RWPE1 (cell line): Measurements from ENCODE around the gene HSPA9.

Experiments used
- CTCF ChIA-PET: fragments of 350-600 bp; sonication (Branson Sonifier 250); formaldehyde crosslinking; extraction: SDS; loops from one replicate; lab custom pipeline; 2021; lab: Yijun Ruan, JAX
- POLR2A ChIA-PET: fragments of 400-600 bp; formaldehyde crosslinking; extraction: SDS; loops from one replicate; lab custom pipeline; 2020; ENCODE audit warnings: antibody characterized with exemption; ENCODE audit not compliant: low non-redundant PET; lab: Yijun Ruan, JAX
- DNase-seq: peaks from one replicate; pipeline ENCODE4 v3.0.0; 2012; ENCODE audit warnings: low spot score
- H3K27ac ChIP-seq: fragments of 450-650 bp; 2 replicates; pipeline ENCODE4 v1.5.1; 2017
- CTCF ChIP-seq: fragments of 450-650 bp; conservative IDR thresholded peaks from 2 replicates; pipeline ENCODE4 v1.5.1; 2017; ENCODE audit warnings: low read depth, mild to moderate bottlenecking

Gene HSPA9

DNA sequence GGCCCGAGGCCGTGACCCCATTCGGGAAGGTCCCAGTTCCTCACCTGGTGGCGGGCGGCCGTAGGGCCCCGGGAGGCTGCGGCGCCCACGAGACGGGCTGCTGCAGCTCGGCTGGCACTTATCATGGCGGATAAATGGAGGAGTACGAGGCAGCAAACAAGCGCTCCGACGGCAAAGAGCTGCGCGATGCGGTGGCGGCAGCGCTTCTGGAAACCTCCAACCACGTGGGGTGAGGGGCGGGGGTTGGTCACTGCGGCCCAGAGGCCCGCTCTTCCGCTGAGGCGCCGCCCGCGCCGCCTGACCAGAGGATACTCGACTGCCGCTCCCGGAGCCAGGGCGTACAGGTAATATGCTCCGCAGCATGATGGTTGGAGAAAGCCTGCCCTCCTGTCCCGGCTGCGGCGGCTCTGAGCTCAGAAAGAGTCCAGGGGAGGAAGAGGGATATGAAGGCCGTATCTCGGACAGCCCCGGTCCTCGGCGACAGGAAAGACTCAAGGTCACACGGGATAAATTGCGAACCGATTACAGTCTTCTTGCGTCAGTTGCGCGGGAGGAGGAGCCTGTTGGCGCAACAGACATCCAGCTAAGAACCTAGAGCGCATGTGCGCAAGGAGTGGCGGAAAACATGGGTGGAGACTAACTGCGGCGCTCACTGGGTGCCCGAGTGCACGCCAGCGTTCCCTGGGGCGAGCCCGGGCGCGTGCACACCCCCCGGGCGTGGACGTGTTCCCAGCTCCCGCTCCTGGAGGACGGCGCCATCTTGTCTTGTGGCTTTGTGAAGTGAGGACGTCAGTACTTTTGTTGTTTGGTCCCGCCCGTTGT lies at the start of gene HSPA9:
Gene HSPA9, minus strand, starts transcription at position 208 of the 822 bp plus-strand sequence. Its CDS starts 83 bp downstream, at position 125.
- ChIA-PET CTCF (interaction anchor here (0.6 to 2.0 kb wide), 4 partner anchors 111 to 687 kb away, joined by 3 to 9 read pairs (median 3); no protein-coding TSS in a partner anchor), POLR2A (interaction anchor here (0.6 to 1.2 kb wide), 5 partner anchors 20 to 110 kb away, joined by 3 to 4 read pairs (median 3); partner anchors contain the start of genes EGR1 and ETF1)
- H3K27ac ChIP-seq, result peak within 1 kb of the TSS; percentile 93
- TF ChIP-seq CTCF, result no peak
- DNase-seq, result peak; percentile 100

GRCh38 chr5:138623053-138623452 lies 47.9 kb upstream of the HSPA9 start:
- DNase-seq, result no peak
- no peak overlapping the region for H3K27ac ChIP-seq
- ChIA-PET POLR2A (no interaction called here), CTCF (interaction anchor here (0.8 kb wide), 1 partner anchor 44 kb away, joined by 3 read pairs; no protein-coding TSS in a partner anchor)
- TF ChIP-seq CTCF, result no peak

- ChIA-PET CTCF (no interaction called here), POLR2A (no interaction called here)
- no peak for TF ChIP-seq CTCF
- no peak overlapping the region for H3K27ac ChIP-seq
- DNase-seq, result no peak
These were observed 46.9 kb upstream of the HSPA9 start for GRCh38 chr5:138622051-138622450.

DNA sequence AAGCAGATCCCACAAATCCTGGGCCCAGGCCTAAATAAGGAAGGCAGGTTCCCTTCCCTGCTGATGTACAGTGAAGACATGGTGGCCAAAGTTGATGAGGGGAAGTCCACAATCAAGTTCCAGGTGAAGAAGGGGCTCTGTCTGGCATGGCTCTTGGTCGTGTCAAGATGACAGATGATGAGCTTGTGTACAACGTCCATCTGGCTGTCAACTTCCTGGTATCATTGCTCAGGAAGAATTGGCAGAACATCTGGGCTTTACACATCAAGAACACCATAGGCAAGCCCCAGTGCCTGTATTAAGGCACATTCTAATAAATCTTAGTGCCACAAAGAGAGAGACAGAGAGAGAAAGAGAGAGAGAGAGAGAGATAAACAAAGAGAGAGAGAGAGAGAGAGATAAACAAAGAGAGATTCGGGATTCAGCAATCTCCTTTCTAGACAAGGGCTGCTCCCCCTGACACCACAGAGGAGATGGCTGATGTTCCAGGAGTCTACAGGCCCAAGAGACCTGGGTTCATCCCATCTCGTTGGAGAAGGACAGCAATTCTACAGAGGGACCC lies 45.5 kb upstream of the HSPA9 start:
- POLR2A ChIA-PET, result interaction anchor here (0.7 kb wide), 1 partner anchor 10 kb away, joined by 3 read pairs; no protein-coding TSS in a partner anchor
- no peak overlapping the region for H3K27ac ChIP-seq
- CTCF ChIA-PET, result no interaction called here
- no peak for DNase-seq
- TF ChIP-seq CTCF, result no peak

DNA sequence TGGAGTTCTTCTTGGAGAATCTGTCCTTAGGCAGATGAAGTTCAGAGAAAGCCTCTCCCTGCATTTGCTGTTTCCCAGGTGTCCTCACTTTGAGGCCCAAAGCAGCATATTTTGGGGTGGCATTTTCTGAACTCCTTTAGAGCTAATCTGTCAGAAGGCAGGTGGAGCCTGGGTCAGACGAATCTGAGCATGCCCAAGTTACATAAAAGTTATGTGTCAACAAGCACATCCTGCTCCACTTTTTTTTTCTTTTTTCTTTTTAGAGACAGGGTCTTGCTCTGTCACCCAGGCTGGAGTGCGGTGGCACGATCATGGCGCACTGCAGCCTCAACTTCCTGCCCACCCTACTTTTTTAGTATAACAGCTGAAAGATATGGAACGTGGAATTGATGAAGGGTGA lies 41.3 kb upstream of the HSPA9 start:
- ChIA-PET CTCF (interaction anchor here (0.6 to 0.8 kb wide), 3 partner anchors 15 to 420 kb away, joined by 3 to 4 read pairs (median 3); no protein-coding TSS in a partner anchor), POLR2A (no interaction called here)
- DNase-seq, result no peak
- no peak for TF ChIP-seq CTCF
- H3K27ac ChIP-seq, result no peak overlapping the region

DNA sequence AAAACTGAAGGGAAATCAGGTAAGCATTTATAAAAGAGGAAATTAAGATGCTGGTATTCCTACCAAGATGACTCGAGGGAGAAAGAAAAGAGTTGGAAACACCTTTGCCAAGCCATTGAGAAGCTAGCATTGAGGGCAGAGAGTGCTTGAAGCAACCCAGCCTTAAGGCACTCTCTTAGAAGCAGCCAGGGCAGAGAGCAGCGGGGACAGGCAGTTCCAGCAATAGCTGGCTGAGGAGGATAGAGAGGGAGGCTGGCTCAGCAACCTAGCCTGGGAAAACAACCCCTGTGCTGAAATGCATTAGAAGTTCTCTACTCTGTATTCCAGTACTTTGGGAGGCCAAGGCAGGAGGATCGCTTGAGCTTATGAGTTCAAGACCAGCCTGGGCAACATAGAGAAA lies 40.3 kb upstream of the HSPA9 start:
- DNase-seq, result no peak
- no peak for TF ChIP-seq CTCF
- ChIA-PET CTCF (interaction anchor here (0.6 to 0.8 kb wide), 2 partner anchors 20 to 36 kb away, joined by 4 to 7 read pairs; no protein-coding TSS in a partner anchor), POLR2A (no interaction called here)
- no peak overlapping the region for H3K27ac ChIP-seq
